GM23338 (cell line): Measurements from ENCODE around the gene JAM2. TPM values are rescaled to one million over a fixed set of nuclear protein-coding genes. Genes with fewer than 3 reads are reported as not detected.

Experiments
- ATAC-seq: fragments of 200-7000 bp; cut with Tn5 transposase; 3 replicates; pipeline ENCODE4 v1.9.1; 2020
- DNase-seq: peaks from one replicate; pipeline ENCODE4 v3.0.0-alpha.2; 2015; ENCODE audit warnings: low spot score
- H2AFZ ChIP-seq: fragments of 200-600 bp; sonication (generic); 2 replicates; pipeline ENCODE4 v1.8.0; 2016; ENCODE audit warnings: antibody characterized with exemption, mild to moderate bottlenecking, moderate library complexity
- H3F3A ChIP-seq: fragments of 200-600 bp; sonication (generic); replicated peaks from 2 replicates; pipeline ENCODE4 v1.8.0; 2017; ENCODE audit warnings: antibody characterized with exemption, mixed run types, low read depth
- H3K27ac ChIP-seq: fragments of 200-600 bp; sonication (generic); 2 replicates; pipeline ENCODE4 v1.6.1; 2016; ENCODE audit warnings: low read depth
- H3K27me3 ChIP-seq: fragments of 200-600 bp; sonication (generic); 2 replicates; pipeline ENCODE4 v1.8.0; 2016; ENCODE audit warnings: mild to moderate bottlenecking, mixed run types, moderate library complexity; ENCODE audit not compliant: insufficient read depth
- H3K36me3 ChIP-seq: fragments of 200-600 bp; sonication (generic); 2 replicates; pipeline ENCODE4 v1.8.0; 2016; ENCODE audit warnings: mild to moderate bottlenecking; ENCODE audit not compliant: insufficient read depth
- H3K4me1 ChIP-seq: fragments of 200-600 bp; sonication (generic); 2 replicates; pipeline ENCODE4 v1.8.0; 2016; ENCODE audit warnings: mild to moderate bottlenecking, moderate library complexity; ENCODE audit not compliant: insufficient read depth
- H3K4me2 ChIP-seq: fragments of 200-600 bp; sonication (generic); 2 replicates; pipeline ENCODE4 v1.7.1; 2017; ENCODE audit warnings: mixed run types
- H3K4me3 ChIP-seq: fragments of 200-600 bp; sonication (generic); 2 replicates; pipeline ENCODE4 v1.6.1; 2016; ENCODE audit warnings: mixed run types
- H3K79me2 ChIP-seq: fragments of 200-600 bp; sonication (generic); replicated peaks from 2 replicates; pipeline ENCODE4 v1.8.0; 2017; ENCODE audit warnings: mild to moderate bottlenecking; ENCODE audit not compliant: insufficient read depth
- H3K9me2 ChIP-seq: fragments of 200-600 bp; sonication (generic); 2 replicates; pipeline ENCODE4 v1.8.0; 2017; ENCODE audit not compliant: insufficient read depth
- H4K20me1 ChIP-seq: fragments of 200-600 bp; sonication (generic); replicated peaks from 2 replicates; pipeline ENCODE4 v1.8.0; 2017; ENCODE audit warnings: mild to moderate bottlenecking; ENCODE audit not compliant: insufficient read depth
- H3K27ac Mint-ChIP-seq: 2 replicates; pipeline ENCODE4 v1.8.0; 2020; ENCODE audit warnings: inconsistent platforms, mild to moderate bottlenecking, moderate library complexity, mixed read lengths
- H3K27me3 Mint-ChIP-seq: 3 replicates; pipeline ENCODE4 v1.8.0; 2022; ENCODE audit warnings: low read depth, mild to moderate bottlenecking, moderate library complexity, mixed read lengths, inconsistent platforms; ENCODE audit not compliant: insufficient read depth, poor library complexity
- H3K36me3 Mint-ChIP-seq: 3 replicates; pipeline ENCODE4 v1.8.0; 2021; ENCODE audit warnings: low read depth, mild to moderate bottlenecking, inconsistent platforms, moderate library complexity, mixed read lengths
- H3K4me1 Mint-ChIP-seq: 3 replicates; pipeline ENCODE4 v1.8.0; 2020; ENCODE audit warnings: mild to moderate bottlenecking, inconsistent platforms, mixed read lengths
- H3K4me3 Mint-ChIP-seq: 3 replicates; pipeline ENCODE4 v1.8.0; 2021; ENCODE audit warnings: moderate library complexity, mild to moderate bottlenecking, inconsistent platforms, mixed read lengths
- H3K9me3 Mint-ChIP-seq: 3 replicates; pipeline ENCODE4 v1.8.0; 2020; ENCODE audit warnings: moderate library complexity, mild to moderate bottlenecking, inconsistent platforms, mixed read lengths
- CREB1 ChIP-seq: fragments of 250-450 bp; sonication (Bioruptor Pico); IDR thresholded peaks from 2 replicates; pipeline ENCODE4 v1.5.0; 2020; ENCODE audit warnings: low read depth, mild to moderate bottlenecking, moderate library complexity
- CTCF ChIP-seq, 2 experiments: fragments of 200-600 bp in 1 of 2; sonication (generic) in 1 of 2; conservative IDR thresholded peaks; 2 replicates each; pipeline versions ENCODE4 v1.5.1 to v1.6.1; 2016 to 2017; ENCODE audit warnings: antibody characterized with exemption in 2 of 2, low read depth in 2 of 2, mild to moderate bottlenecking in 2 of 2, moderate library complexity in 1 of 2
- EZH2 ChIP-seq: fragments of 200-600 bp; sonication (generic); IDR thresholded peaks from one replicate; pipeline ENCODE4 v1.8.0; 2017; ENCODE audit warnings: antibody characterized with exemption, mild to moderate bottlenecking, low read depth; ENCODE audit not compliant: unreplicated experiment
- EZH2phosphoT487 ChIP-seq: fragments of 200-600 bp; sonication (generic); IDR thresholded peaks from one replicate; pipeline ENCODE4 v1.8.1; 2018; ENCODE audit warnings: antibody characterized with exemption; ENCODE audit not compliant: unreplicated experiment
- POLR2AphosphoS5 ChIP-seq: IDR thresholded peaks from 2 replicates; pipeline ENCODE4 v1.6.1; 2016; ENCODE audit warnings: antibody characterized with exemption, low read depth
- ZNF114 ChIP-seq: fragments of 250-450 bp; sonication (Bioruptor Pico); IDR thresholded peaks from 2 replicates; pipeline ENCODE4 v1.5.0; 2020; ENCODE audit warnings: mild to moderate bottlenecking, moderate library complexity
- polyA plus RNA-seq: library from polyadenylated mRNA; unstranded; fragments of >200 nt; fragmentation: Nextera tagmentation; extraction: Ambion mirVana; gene quantifications from 2 replicates; pipeline ENCODE4 v1.2.1, GENCODE V29; 2016
- total RNA-seq: library from RNA; depleted of rRNA; stranded (reverse); fragments of >200 nt; shearing (Covaris generic); gene quantifications from 2 replicates; pipeline ENCODE4 v1.2.3, GENCODE V29; 2014
- TF ChIP-seq, protein P1 (sequence below): fragments of 250-450 bp; sonication (Bioruptor Pico); IDR thresholded peaks from 2 replicates; pipeline ENCODE4 v1.5.0; 2020; ENCODE audit warnings: mild to moderate bottlenecking, moderate library complexity

Gene JAM2
- total and polyA plus RNA-seq, 2 experiments from 2014 or later = 4.9 to 14.6 TPM

DNA sequence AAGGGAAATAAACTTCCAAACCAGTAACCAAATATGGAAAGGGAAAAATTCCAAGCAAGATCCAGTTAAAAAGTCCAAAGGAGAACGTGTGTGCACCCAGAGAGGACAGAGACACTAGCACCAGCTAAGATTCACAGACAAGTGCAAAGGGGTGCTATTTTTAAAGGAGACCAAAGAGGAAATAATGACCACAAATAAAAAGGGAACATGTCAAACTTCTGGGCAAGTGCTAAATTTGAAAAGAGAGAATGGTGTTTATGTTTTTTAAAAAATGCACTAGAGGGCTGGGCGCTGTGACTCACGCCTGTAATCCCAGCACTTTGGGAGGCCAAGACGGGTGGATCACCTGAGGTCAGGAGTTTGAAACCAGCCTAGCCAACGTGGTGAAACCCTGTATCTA is 8.6 kb downstream of the JAM2 start:
- Histone ChIP-seq H3K4me1 (no peaks in the 10 kb centered on the region), H3F3A (no peaks in the 10 kb centered on the region), H3K4me3 (no peak overlapping the region), H3K36me3 (no peaks in the 10 kb centered on the region), H4K20me1 (no peaks in the 10 kb centered on the region), H3K79me2 (no peaks in the 10 kb centered on the region), H3K4me2 (no peak overlapping the region), H2AFZ (no peak overlapping the region), H3K27ac (no peak overlapping the region), H3K9me2 (no peaks in the 10 kb centered on the region), H3K27me3 (no peaks in the 10 kb centered on the region)
- Mint-ChIP-seq H3K4me3 (no peak overlapping the region), H3K27me3 (no peaks in the 10 kb centered on the region), H3K36me3 (no peaks in the 10 kb centered on the region), H3K27ac (no peak overlapping the region), H3K4me1 (peaks cover 4% of the 10 kb centered on the region; the same call in 2 of the 3 replicates), H3K9me3 (no peaks in the 10 kb centered on the region)
- DNase-seq (no peak), ATAC-seq (no peak)
- TF ChIP-seq ZNF114 (CRISPR knock-in tag) (no peak), CREB1 (CRISPR knock-in tag) (no peak), POLR2AphosphoS5 (no peak), EZH2phosphoT487 (no peak), EZH2 (no peak), CTCF (conservative IDR thresholded peaks at IDR 0.05; ENCODE audit: low read depth in 2 of 2) (no peak)
- TF ChIP-seq, protein P1, sequence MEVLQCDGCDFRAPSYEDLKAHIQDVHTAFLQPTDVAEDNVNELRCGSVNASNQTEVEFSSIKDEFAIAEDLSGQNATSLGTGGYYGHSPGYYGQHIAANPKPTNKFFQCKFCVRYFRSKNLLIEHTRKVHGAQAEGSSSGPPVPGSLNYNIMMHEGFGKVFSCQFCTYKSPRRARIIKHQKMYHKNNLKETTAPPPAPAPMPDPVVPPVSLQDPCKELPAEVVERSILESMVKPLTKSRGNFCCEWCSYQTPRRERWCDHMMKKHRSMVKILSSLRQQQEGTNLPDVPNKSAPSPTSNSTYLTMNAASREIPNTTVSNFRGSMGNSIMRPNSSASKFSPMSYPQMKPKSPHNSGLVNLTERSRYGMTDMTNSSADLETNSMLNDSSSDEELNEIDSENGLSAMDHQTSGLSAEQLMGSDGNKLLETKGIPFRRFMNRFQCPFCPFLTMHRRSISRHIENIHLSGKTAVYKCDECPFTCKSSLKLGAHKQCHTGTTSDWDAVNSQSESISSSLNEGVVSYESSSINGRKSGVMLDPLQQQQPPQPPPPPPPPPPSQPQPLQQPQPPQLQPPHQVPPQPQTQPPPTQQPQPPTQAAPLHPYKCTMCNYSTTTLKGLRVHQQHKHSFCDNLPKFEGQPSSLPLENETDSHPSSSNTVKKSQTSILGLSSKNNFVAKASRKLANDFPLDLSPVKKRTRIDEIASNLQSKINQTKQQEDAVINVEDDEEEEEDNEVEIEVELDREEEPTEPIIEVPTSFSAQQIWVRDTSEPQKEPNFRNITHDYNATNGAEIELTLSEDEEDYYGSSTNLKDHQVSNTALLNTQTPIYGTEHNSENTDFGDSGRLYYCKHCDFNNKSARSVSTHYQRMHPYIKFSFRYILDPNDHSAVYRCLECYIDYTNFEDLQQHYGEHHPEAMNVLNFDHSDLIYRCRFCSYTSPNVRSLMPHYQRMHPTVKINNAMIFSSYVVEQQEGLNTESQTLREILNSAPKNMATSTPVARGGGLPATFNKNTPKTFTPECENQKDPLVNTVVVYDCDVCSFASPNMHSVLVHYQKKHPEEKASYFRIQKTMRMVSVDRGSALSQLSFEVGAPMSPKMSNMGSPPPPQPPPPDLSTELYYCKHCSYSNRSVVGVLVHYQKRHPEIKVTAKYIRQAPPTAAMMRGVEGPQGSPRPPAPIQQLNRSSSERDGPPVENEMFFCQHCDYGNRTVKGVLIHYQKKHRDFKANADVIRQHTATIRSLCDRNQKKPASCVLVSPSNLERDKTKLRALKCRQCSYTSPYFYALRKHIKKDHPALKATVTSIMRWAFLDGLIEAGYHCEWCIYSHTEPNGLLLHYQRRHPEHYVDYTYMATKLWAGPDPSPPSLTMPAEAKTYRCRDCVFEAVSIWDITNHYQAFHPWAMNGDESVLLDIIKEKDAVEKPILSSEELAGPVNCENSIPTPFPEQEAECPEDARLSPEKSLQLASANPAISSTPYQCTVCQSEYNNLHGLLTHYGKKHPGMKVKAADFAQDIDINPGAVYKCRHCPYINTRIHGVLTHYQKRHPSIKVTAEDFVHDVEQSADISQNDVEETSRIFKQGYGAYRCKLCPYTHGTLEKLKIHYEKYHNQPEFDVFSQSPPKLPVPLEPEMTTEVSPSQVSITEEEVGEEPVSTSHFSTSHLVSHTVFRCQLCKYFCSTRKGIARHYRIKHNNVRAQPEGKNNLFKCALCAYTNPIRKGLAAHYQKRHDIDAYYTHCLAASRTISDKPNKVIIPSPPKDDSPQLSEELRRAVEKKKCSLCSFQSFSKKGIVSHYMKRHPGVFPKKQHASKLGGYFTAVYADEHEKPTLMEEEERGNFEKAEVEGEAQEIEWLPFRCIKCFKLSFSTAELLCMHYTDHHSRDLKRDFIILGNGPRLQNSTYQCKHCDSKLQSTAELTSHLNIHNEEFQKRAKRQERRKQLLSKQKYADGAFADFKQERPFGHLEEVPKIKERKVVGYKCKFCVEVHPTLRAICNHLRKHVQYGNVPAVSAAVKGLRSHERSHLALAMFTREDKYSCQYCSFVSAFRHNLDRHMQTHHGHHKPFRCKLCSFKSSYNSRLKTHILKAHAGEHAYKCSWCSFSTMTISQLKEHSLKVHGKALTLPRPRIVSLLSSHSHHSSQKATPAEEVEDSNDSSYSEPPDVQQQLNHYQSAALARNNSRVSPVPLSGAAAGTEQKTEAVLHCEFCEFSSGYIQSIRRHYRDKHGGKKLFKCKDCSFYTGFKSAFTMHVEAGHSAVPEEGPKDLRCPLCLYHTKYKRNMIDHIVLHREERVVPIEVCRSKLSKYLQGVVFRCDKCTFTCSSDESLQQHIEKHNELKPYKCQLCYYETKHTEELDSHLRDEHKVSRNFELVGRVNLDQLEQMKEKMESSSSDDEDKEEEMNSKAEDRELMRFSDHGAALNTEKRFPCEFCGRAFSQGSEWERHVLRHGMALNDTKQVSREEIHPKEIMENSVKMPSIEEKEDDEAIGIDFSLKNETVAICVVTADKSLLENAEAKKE (CRISPR knock-in tag) = no peak
